ENCODE results near the gene SLC8A1.

SLC8A1 gene

DNA sequence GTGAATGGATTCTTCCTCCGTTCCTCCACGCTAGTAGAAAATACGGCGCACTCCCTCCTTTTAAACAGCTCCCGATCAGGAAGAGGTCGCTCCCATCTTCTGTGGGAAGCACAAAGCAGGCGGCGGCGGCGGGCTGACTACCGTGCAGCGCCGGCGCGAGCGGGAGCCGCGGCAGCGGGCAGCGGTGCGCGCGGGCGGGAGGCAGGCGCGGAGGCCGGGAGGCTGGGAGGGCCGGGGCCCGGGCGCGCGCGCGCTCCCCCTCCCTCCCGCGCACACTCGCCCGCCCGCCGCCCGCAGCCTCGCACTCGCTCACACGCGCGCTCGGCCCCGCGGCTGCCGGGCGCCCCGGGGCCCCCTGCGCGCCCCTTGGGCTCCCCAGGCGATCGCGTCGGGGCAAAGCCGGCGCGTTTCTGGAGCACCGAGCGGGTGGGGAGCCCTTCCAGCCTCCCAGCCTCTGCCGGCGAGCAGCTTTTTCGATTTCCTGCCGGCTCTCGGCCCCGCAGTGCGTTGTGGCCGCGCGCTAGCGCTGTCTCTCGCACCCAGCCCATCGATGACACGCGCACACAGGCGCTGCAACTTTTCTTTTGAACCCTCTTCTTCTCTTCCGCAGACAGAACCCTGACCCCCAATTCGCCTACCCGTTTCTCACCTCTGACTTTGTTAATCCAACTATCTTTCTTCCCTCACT lies at the start of gene SLC8A1:
Gene SLC8A1, minus strand, starts transcription at position 173 of the 688 bp plus-strand sequence.
- DNase-seq (ENCODE audit: low read depth in 2 of 3, low spot score in 1 of 3): no peak

DNA sequence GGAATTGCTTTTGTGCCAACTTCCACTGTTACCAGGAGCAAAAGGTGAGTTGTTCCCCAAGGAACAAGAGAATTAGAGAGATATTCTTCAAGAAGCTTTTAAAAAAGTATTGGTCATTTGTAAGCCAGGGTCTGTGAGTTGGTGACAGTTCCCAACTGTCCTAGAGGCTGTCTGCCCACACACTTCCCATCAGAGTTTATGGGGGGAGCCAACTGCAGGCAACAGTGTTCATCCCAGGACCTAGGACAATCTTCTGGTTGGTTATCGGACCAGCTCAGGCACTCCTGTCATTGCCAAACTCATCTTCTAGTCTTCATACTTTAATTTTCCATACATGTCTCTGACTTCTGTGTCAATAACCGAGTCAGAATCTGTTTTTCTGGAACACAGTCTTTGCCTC lies 47.5 kb upstream of the SLC8A1 start:
- DNase-seq (ENCODE audit: low read depth in 2 of 3, low spot score in 1 of 3): no peak

DNA sequence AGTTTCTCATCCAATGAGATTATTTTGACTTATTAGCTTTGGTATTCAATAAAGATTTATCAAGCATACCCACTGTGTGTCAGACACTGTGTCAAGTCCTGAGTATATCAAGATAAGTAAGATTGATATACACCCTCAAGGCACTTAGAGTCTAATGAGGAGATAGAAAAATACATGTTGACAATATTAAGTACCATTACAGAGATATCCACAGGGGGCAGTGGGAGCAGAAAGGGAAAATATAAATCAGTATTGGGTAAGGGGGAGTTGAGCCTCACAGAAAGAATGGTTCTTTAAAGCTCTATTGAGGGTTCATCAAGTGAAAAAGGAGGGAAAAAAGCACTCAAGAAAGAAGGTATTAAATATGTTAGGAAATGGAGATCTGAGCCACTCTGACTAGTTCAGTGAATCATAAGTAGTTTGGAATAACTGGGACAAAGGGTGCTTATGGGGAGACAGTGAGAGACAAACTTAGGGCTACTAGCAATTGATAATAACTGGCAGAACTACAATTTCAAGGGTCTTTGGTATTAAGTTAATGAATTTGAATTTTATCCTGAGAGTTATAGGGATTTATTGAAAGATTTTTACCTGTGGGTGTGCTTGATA lies 45.5 kb upstream of the SLC8A1 start:
- DNase-seq (ENCODE audit: low read depth in 2 of 3, low spot score in 1 of 3): no peak

- no peak for DNase-seq (ENCODE audit: low read depth in 2 of 3, low spot score in 1 of 3)
These were observed 37.7 kb upstream of the SLC8A1 start for GRCh38 chr2:40489678-40489960.

DNA sequence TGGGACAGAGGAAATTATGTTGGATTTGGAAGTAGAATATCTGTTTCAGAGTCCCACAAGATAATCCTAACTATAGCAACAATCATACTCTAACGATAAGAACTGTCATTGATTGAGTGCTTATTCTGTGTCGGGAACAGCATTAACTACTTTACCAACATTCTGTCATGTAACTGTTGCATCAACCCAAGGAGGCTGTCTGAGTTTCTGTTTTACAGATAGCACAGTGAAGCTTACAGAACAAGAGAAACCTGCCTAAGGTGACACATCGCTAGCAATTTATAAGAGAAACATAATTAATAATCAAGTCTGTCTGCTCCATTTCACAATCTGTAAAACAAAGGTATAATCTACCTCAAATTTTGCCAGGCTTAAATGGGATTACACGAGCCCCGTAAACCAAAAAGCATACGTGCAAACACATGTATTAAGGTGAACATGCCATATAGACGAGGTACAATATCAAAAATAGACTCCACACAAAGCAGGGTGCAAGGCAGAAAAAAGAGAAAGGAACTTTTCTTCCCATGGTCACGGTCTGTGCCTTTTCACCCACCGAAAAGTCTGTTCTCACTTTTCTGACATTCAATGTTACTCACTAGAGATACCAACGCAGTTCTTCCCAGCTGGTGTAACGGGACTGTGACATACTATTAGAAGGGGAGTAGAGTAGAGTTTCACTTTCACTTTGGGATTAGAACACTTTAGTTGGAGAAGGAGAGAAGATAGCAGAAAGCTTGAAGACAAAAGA lies 37.2 kb upstream of the SLC8A1 start:
- no peak for DNase-seq (ENCODE audit: low read depth in 2 of 3, low spot score in 1 of 3)

- no peak for DNase-seq (ENCODE audit: low read depth in 2 of 3, low spot score in 1 of 3)
These were observed 36.3 kb upstream of the SLC8A1 start for GRCh38 chr2:40488101-40488601.

DNA sequence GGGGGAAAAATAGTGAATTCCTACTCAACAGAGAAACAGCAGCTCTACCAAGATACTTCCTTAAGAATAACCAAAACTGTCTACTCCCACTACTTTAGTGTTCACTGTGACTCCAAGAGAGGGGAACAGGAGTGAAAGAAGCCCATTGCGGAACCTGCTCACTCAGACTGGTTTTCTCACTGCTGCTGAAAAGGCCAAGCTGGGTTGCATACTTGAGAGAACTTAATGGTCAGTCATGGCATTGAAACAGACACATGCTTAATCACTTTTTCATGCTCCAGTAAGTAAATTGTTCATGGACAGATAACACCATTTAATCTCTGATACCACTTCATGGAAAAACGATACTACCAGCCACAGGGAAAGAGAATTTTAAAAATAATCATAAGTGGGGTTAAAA lies 35.7 kb upstream of the SLC8A1 start:
- no peak for DNase-seq (ENCODE audit: low read depth in 2 of 3, low spot score in 1 of 3)

- DNase-seq (ENCODE audit: low read depth in 2 of 3, low spot score in 1 of 3): no peak
These were observed 34.0 kb upstream of the SLC8A1 start for GRCh38 chr2:40485854-40486253.

DNA sequence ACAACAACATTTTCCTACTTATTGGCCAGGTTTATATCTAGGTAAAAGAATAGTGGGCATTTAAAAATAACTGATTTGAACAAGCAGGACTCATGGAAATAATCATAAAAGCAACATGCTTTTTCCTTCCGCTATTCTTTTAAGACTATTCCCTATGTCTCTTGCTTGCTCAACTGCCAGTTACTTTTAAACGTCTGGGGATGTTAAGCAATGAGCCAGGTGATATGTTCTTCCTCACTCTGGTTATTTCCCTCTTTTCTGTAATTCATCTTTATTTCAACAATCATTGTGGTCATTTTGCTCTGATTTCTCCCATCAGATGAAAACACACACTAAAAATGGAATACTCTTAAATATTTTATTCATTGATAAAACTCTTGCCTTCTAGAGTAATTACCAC lies 33.4 kb upstream of the SLC8A1 start:
- no peak for DNase-seq (ENCODE audit: low read depth in 2 of 3, low spot score in 1 of 3)

- no peak for DNase-seq (ENCODE audit: low read depth in 2 of 3, low spot score in 1 of 3)
These were observed 31.8 kb upstream of the SLC8A1 start for GRCh38 chr2:40483549-40484243.

DNA sequence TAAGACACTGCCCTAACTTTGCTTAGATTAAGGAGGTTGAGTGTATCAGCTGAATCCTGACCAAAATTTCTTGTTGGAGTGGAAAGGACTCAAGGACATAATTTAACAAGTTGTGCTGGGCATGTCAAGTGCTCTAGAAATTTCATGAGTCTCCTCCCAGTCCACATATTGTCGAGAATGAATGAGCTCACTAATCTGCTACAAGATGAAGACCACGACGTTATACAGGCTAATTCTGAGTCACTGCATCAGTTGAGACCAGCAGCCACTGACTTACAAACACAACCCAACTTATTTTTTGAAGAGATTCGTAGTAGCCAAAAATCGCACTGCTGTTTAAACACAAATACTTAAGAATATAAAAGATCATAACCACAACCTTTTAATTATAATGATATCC lies 28.7 kb upstream of the SLC8A1 start:
- no peak for DNase-seq (ENCODE audit: low read depth in 2 of 3, low spot score in 1 of 3)

GRCh38 chr2:40480073-40480472 lies 28.2 kb upstream of the SLC8A1 start:
- no peak for DNase-seq (ENCODE audit: low read depth in 2 of 3, low spot score in 1 of 3)

DNA sequence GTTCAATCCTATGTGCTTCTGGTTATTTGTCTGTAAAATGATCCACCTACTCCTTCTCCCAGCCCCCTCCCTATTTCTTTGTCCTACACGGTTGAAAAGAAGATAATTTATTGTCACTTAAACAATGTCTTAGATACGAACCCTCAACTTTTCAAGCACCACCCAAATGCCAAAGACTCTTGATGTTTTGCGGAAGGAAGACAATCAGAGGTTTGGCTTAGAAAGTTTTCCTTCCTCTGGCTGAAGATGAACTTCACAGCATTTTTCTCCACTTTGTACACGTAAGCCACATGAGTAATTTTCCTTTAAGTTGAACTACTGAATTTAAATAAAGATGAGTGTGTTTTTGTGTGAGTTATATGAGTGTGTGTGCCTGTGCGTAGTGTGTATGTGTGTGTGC lies 25.5 kb upstream of the SLC8A1 start:
- no peak for DNase-seq (ENCODE audit: low read depth in 2 of 3, low spot score in 1 of 3)

DNA sequence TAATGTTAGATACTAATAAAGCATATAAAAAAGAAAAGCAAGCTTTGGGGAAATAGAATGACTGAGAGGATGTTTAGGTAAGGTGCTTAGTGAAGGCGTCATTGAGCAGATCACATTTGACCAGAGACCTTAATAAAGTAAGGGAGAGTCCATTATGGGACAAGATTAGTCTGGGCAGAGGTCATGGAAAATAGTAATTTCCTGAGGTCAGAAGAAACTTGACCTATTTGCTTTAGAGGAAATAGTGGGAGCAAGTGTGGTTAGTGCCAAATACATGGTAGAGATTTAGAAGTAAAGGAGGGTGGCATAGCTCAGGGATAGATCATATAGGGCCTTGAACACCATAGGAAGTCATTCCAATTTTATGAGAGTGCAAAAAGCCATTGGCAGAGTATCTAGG lies 24.5 kb upstream of the SLC8A1 start:
- DNase-seq (ENCODE audit: low read depth in 2 of 3, low spot score in 1 of 3): no peak

DNA sequence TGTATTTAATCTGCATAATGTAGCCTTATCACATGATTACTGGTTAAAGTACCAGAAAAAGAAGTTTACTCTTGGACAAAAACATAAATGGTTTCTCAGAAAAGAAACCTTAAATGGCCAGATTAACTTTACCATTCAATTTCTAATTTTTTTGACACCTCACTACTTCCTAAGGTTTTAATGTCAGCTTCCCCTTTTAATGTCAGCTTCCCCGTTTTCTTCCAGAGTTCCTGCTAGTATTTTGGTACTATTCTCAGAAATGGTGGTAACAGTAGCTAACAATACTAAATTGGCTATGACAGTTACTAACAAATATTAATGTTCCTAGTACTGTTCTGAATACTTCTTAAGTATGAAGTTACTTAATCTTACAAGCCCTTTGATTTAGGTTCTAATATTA lies 22.4 kb upstream of the SLC8A1 start:
- no peak for DNase-seq (ENCODE audit: low read depth in 2 of 3, low spot score in 1 of 3)

DNA sequence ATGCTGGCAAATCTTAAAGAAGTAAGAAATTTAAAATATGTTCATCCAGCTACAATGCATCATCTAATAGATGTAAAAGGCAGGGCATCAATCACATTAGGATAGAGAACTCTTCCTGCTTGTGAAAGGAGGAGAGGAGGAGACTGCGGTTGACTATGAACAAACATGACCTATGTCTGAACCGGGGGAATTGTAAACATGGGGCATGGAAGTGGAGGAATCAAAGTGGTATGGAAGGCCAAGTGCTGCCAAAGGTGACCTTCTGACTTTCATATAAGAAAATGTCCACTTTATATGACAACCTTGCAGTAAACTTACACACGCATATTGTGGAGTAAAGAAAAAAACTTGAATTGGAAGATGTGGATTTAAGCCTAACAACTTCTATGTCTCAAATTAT lies 20.0 kb upstream of the SLC8A1 start:
- no peak for DNase-seq (ENCODE audit: low read depth in 2 of 3, low spot score in 1 of 3)

GRCh38 chr2:40470822-40471813 lies 19.2 kb upstream of the SLC8A1 start:
- DNase-seq (ENCODE audit: low read depth in 2 of 3, low spot score in 1 of 3): no peak

DNA sequence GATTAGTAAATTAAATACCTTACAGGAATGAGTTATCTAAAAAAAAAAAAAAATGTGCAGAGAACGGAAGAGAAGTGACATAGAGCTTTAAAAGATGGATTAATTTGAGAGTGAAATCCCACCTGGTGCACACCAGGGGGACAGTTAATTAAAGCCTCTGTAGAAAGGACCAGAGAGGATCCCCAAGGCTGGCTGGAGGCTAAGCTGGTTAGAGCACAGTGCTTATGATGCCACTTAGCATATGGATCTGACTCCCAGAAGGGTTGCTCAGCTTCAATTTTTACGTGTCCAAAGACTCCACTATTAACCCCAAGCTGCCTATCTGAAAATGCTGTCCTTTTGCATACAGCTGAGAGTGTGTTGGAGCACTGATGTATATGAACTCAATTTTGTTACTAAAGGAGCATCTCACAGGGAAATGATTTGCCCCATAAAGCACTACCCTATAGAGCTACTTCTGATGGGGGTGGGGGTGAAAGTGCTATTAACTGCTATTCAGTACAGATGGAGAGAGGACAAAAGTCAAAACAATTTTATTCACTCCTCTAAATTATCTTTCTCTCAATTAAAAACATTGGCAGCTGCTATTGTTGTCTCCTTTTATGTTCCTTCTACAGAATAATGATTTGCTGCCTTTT lies 15.2 kb upstream of the SLC8A1 start:
- no peak for DNase-seq (ENCODE audit: low read depth in 2 of 3, low spot score in 1 of 3)

- DNase-seq (ENCODE audit: low read depth in 2 of 3, low spot score in 1 of 3): no peak
These were observed 14.5 kb upstream of the SLC8A1 start for GRCh38 chr2:40466332-40466906.

- DNase-seq (ENCODE audit: low read depth in 2 of 3, low spot score in 1 of 3): no peak
These were observed 11.2 kb upstream of the SLC8A1 start for GRCh38 chr2:40463112-40463511.

Data from stimulated activated CD4-positive, alpha-beta T cell treated with anti-CD3 and anti-CD28 coated beads, Interleukin-12 subunit alpha, Interleukin-12 subunit beta, amount 100 ng/mL, for 48 hours (primary cell).